ENCODE measurements around the gene ZNF786. TPM values are rescaled to one million over a fixed set of nuclear protein-coding genes. Genes with fewer than 3 reads are reported as not detected.

Gene ZNF786
- total RNA-seq, 1 donor from 2014 or later: 5.6 TPM

DNA sequence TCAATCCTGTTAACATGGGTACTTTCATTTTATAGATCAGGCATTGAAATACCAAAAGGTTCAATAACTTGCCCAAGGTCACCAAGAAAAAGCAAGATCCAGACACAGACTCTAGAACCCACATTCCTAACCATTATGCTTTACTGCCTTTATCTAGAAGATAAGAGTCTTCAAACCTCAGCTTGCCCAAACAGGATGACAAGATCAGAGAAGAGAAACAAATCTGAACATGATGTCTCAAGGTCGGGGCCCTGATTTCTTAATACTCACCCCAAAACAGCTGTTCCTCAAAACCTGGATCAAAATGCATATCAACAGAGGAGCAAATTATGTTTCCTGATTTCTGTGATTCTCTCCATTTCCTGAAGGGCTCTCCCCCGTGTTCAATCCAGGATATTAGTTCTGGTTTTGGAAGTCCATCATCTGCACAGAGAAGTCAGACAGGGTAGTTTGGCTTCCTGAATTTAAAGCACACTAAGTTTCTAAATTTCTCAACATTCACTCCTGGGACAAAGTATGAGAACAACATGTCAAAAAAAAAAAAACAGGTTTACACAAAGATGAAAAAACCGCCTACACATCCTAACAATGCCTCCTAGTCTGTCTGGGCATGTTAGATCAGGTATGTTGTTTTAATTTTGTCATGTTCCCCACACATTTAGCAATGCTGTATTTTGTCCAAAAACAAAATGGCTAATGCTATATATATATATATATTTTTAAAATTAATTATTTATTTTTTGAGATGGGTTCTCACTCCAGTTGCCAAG, 16.2 kb downstream of the ZNF786 start:
- peaks cover 36% of the 10 kb centered on the region for H3K36me3 ChIP-seq

DNA sequence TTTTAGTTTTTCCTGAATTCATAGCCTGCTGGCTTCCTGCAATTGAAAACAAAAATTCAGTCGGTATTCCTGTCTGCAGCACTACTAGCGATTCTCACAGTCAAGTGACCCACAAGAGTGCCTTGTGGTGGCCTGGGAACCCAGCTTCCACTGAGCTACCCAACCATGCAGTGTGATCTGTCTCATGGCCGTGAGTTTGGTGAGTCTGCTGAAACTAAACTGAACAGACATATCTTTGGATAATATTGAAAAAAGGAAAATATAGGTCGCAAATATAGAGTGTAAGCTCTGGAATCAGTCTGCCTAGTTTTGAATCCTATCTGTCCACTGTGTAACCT, 18.1 kb downstream of the ZNF786 start:
- no peaks in the 10 kb centered on the region for H3K27me3 ChIP-seq
- H3K36me3 ChIP-seq: peaks cover 42% of the 10 kb centered on the region
- DNase-seq: no peak
- TF ChIP-seq, protein P1, sequence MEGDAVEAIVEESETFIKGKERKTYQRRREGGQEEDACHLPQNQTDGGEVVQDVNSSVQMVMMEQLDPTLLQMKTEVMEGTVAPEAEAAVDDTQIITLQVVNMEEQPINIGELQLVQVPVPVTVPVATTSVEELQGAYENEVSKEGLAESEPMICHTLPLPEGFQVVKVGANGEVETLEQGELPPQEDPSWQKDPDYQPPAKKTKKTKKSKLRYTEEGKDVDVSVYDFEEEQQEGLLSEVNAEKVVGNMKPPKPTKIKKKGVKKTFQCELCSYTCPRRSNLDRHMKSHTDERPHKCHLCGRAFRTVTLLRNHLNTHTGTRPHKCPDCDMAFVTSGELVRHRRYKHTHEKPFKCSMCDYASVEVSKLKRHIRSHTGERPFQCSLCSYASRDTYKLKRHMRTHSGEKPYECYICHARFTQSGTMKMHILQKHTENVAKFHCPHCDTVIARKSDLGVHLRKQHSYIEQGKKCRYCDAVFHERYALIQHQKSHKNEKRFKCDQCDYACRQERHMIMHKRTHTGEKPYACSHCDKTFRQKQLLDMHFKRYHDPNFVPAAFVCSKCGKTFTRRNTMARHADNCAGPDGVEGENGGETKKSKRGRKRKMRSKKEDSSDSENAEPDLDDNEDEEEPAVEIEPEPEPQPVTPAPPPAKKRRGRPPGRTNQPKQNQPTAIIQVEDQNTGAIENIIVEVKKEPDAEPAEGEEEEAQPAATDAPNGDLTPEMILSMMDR (IDR thresholded peaks at IDR 0.05): no peak
- no peak overlapping the region for H3K27ac ChIP-seq
- H3K9me3 ChIP-seq: no peaks in the 10 kb centered on the region
- ATAC-seq: no peak
- no peak overlapping the region for H3K4me3 ChIP-seq
- no peaks in the 10 kb centered on the region for H3K4me1 ChIP-seq
- intact Hi-C loops (cut with DNase I): loop anchor here (10.0 kb wide), 1 partner anchor 68 kb away; no protein-coding TSS in a partner anchor

More for the DNA sequence above, 16.2 kb downstream of the ZNF786 start:
- no peak for DNase-seq
- no peaks in the 10 kb centered on the region for H3K27me3 ChIP-seq
- intact Hi-C loops (cut with DNase I): loop anchor here (10.0 kb wide), 1 partner anchor 70 kb away; no protein-coding TSS in a partner anchor
- TF ChIP-seq, protein P1 (IDR thresholded peaks at IDR 0.05): no peak
- H3K9me3 ChIP-seq: no peaks in the 10 kb centered on the region
- no peak overlapping the region for H3K4me3 ChIP-seq
- no peak for ATAC-seq
- H3K27ac ChIP-seq: no peak overlapping the region
- no peaks in the 10 kb centered on the region for H3K4me1 ChIP-seq

DNA sequence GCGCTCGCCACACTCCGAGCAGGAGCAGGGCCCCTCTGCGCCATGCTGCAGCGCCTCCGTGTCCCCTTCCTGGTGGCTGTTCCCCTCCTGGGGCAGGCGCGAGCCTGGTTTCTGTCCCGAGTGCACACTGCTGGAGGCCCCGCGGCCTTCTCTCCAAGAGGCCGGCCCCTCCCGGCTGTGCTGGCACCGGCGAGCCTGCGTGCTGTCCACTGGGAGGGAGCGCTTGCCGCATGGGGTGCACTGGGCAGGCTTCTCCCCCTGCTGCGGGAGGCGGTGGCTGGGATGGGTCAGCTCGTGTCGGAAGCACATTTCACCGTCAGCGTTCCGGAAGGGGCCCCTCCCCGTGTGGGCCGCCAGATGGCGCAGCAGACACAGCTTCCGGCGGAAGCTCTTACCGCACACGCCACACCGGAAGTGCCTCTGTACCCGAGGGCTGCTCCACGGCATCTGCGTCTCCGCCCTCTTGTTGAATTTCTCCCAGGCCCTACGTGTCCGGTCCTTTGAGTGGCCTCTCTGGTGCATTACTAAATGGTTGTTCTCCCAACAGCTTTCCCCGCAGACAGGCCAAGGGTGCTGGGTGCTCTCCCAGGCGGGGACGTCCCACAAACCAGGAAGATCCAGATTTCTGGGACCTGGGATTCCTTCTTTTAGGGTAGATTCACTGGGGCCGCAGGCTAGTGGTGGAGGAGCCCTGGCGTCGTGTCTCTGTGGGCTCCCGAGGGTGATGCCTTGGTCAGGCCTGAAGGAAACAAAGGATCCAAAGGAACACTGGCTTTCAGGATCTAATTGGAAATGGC, 18.7 kb downstream of the ZNF786 start:
- H3K27me3 ChIP-seq: no peaks in the 10 kb centered on the region
- intact Hi-C loops (cut with DNase I): loop anchor here (10.0 kb wide), 1 partner anchor 67 kb away; no protein-coding TSS in a partner anchor
- TF ChIP-seq, protein P1 (IDR thresholded peaks at IDR 0.05): peak; percentile 18
- ATAC-seq (peak; percentile 73), DNase-seq (no peak)
- H3K4me3 ChIP-seq: no peak overlapping the region
- no peaks in the 10 kb centered on the region for H3K4me1 ChIP-seq
- H3K9me3 ChIP-seq: no peaks in the 10 kb centered on the region
- peaks cover 39% of the 10 kb centered on the region for H3K36me3 ChIP-seq
- H3K27ac ChIP-seq: no peak overlapping the region

DNA sequence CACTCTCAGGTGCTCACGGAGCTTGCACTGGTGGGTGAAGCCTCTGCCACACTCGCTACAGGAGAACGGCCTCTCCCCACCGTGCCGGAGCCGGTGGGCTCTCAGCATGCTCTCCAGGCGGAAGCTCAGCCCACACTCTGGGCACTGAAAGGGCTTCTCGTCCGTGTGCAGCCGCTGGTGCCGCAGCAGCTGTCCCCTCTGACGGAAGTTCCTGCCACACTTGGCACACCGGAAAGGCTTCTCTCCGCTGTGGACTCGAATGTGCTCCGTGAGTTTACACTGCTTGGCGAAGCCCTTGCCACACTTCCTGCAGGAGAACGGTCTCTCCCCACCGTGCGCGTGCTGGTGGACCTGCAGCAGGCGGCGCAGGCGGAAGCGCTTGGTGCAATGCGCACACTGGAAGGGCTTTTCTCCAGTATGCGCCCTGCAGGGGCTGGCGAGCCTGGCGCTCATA, 19.3 kb downstream of the ZNF786 start:
- no peaks in the 10 kb centered on the region for H3K27me3 ChIP-seq
- H3K4me1 ChIP-seq: no peaks in the 10 kb centered on the region
- H3K27ac ChIP-seq: no peak overlapping the region
- DNase-seq (no peak), ATAC-seq (peak; percentile 29)
- intact Hi-C loops (cut with DNase I): loop anchor here (10.0 kb wide), 1 partner anchor 66 kb away; no protein-coding TSS in a partner anchor
- no peaks in the 10 kb centered on the region for H3K9me3 ChIP-seq
- TF ChIP-seq, protein P1 (IDR thresholded peaks at IDR 0.05): no peak
- peaks cover 36% of the 10 kb centered on the region for H3K36me3 ChIP-seq
- no peak overlapping the region for H3K4me3 ChIP-seq

DNA sequence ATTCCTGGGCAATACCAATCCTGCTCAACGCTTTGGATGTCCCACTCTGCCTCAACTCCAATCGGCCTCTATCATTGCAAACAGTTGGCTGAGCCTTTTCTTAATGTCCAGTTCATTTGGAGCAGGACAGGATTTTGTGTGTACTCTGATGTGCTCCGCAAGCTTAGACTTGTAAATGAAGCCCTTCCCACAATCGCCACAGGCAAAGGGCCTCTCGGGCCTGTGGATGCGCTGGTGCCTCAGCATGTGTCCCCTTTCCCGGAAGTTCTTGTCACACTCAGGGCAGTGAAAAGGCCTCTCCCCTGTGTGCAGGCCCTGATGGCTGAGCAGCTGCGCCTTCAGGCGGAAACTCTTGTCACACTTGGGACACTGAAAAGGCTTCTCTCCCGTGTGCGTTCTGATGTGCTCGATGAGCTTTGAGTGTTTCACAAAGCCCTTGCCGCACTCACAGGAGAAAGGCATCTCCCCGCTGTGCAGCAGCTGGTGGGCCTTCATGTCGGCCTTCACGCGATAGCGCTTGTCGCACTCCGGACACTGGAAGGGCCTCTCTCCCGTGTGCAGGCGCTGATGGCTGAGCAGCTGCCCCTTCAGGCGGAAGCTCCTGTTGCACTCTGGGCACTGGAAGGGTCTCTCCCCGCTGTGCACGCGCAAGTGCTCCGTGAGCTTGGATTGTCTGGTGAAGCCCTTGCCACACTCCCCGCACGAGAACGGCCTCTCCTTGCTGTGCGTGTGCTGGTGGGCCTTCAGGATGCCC, 20.0 kb downstream of the ZNF786 start:
- no peak for ATAC-seq
- intact Hi-C loops (cut with DNase I): loop anchor here (10.0 kb wide), 1 partner anchor 66 kb away; no protein-coding TSS in a partner anchor
- Histone ChIP-seq H3K4me3 (no peak overlapping the region), H3K36me3 (peaks cover 36% of the 10 kb centered on the region), H3K9me3 (no peaks in the 10 kb centered on the region), H3K27me3 (no peaks in the 10 kb centered on the region), H3K4me1 (no peaks in the 10 kb centered on the region), H3K27ac (no peak overlapping the region)
- TF ChIP-seq, protein P1 (IDR thresholded peaks at IDR 0.05): no peak
- no peak for DNase-seq
